Mammary epithelial cell (primary cell): Measurements from ENCODE around the gene OR5H2.
"Not testable (repeated sequence)": the region's sequence is repeated elsewhere in the genome, so short reads cannot be mapped to it uniquely, and the experiment has no call there.

Source experiments
- CTCF ChIP-seq, 2 donors: IDR thresholded peaks in 1 of 2; conservative IDR thresholded peaks in 1 of 2; 2 replicates each; pipeline ENCODE4 v1.5.1; 2011 to 2012; ENCODE audit warnings: inconsistent platforms in 2 of 2, low read length in 2 of 2, mild to moderate bottlenecking in 2 of 2, control low read depth in 1 of 2, low read depth in 1 of 2; ENCODE audit not compliant: insufficient read depth in 1 of 2; ENCODE audit errors: extremely low read depth in 1 of 2
- EZH2 ChIP-seq: IDR thresholded peaks from 2 replicates; pipeline ENCODE4 v1.6.1; 2012; ENCODE audit warnings: low read length, inconsistent platforms, borderline replicate concordance

- TF ChIP-seq CTCF (conservative IDR thresholded peaks at IDR 0.05 in 1 of 2, IDR thresholded peaks at IDR 0.05 in 1 of 2; ENCODE audit: extremely low read depth in 1 of 2, insufficient read depth in 1 of 2, low read depth in 1 of 2, low read length in 2 of 2); EZH2: not testable (repeated sequence)
These were observed 26.3 kb upstream of the OR5H2 start for GRCh38 chr3:98256026-98256425.
